Gastroesophageal sphincter (tissue), 3 donors: ENCODE measurements around the gene TMEM248.

ENCODE experiments used
- POLR2A ChIP-seq, 2 donors: fragments of 450-650 bp; IDR thresholded peaks; one replicate each; pipeline ENCODE4 v1.6.1; 2017; ENCODE audit warnings: antibody characterized with exemption in 2 of 2, mild to moderate bottlenecking in 2 of 2, moderate library complexity in 1 of 2
- POLR2AphosphoS5 ChIP-seq: sonication (generic); formaldehyde crosslinking; IDR thresholded peaks from one replicate; pipeline ENCODE4 v1.6.1; 2017; ENCODE audit warnings: antibody characterized with exemption
- TF ChIP-seq, protein P1 (sequence below), 4 experiments: fragments of 200-600 bp in 2 of 4; fragments of 450-650 bp in 2 of 4; sonication (generic) in 1 of 4; IDR thresholded peaks; one replicate each; pipeline ENCODE4 v1.5.1; 2017 to 2019; ENCODE audit warnings: antibody characterized with exemption in 4 of 4, mild to moderate bottlenecking in 2 of 4, moderate library complexity in 2 of 4

DNA sequence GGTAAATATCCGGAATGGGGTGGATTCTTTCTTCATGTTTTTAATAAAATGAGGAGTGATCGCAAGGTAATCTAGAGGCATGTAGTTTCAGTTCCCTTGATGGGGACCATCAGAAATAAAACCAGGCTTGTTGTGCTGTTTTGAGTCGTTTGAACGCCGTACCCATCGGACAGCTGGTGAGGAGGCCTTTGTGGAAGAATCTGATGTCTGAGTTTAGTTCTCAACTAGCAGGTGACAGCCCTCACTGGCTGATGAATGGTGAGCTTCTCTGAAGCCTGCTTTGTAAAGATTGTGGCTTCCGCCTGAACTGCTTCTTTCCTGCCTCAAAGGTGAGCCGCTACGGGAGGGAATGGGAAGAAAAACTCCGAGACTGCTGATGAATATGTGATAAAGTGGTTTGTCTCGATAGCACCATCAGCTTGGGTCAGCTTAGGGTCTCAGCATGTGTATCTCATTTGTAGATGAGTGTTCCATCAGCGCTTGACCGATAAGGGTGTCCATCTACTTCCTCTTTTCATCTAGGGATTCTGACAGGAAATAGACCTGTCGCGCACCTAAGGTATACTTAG lies 977 bp downstream of the TMEM248 start:
- TF ChIP-seq, protein P1, sequence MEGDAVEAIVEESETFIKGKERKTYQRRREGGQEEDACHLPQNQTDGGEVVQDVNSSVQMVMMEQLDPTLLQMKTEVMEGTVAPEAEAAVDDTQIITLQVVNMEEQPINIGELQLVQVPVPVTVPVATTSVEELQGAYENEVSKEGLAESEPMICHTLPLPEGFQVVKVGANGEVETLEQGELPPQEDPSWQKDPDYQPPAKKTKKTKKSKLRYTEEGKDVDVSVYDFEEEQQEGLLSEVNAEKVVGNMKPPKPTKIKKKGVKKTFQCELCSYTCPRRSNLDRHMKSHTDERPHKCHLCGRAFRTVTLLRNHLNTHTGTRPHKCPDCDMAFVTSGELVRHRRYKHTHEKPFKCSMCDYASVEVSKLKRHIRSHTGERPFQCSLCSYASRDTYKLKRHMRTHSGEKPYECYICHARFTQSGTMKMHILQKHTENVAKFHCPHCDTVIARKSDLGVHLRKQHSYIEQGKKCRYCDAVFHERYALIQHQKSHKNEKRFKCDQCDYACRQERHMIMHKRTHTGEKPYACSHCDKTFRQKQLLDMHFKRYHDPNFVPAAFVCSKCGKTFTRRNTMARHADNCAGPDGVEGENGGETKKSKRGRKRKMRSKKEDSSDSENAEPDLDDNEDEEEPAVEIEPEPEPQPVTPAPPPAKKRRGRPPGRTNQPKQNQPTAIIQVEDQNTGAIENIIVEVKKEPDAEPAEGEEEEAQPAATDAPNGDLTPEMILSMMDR (IDR thresholded peaks at IDR 0.05) = no peak
- TF ChIP-seq POLR2A (IDR thresholded peaks at IDR 0.05) = no peak
- TF ChIP-seq POLR2AphosphoS5 = no peak
